ENCODE data around the gene CDC14A.

GRCh38 chr1:100524355-100524754, 172.0 kb downstream of the CDC14A start:
- TF ChIP-seq CTCF (IDR thresholded peaks at IDR 0.05; ENCODE audit: insufficient read depth, low read length, poor library complexity, severe bottlenecking): no peak
- TF ChIP-seq EZH2phosphoT487 (conservative IDR thresholded peaks at IDR 0.05; ENCODE audit: low read length): no peak
